Subcutaneous adipose tissue (tissue), 4 donors: ENCODE measurements around the gene PUDP. TPM values are rescaled to one million over a fixed set of nuclear protein-coding genes. Genes with fewer than 3 reads are reported as not detected.

Source experiments
- total RNA-seq, 4 donors: library from RNA; depleted of rRNA; stranded (reverse); fragments of >200 nt; gene quantifications; one replicate each; pipeline ENCODE4 v1.1.0, GENCODE V29; 2016
- TF ChIP-seq, protein P1 (sequence below): fragments of 450-650 bp; IDR thresholded peaks from one replicate; pipeline ENCODE4 v1.5.1; 2016; ENCODE audit warnings: low read depth, mild to moderate bottlenecking, control low read depth, antibody characterized with exemption, moderate library complexity

Gene PUDP
- total RNA-seq, 4 donors from 2014 or later: 7.9 to 23.3 (median 12.6) TPM

- TF ChIP-seq, protein P1, sequence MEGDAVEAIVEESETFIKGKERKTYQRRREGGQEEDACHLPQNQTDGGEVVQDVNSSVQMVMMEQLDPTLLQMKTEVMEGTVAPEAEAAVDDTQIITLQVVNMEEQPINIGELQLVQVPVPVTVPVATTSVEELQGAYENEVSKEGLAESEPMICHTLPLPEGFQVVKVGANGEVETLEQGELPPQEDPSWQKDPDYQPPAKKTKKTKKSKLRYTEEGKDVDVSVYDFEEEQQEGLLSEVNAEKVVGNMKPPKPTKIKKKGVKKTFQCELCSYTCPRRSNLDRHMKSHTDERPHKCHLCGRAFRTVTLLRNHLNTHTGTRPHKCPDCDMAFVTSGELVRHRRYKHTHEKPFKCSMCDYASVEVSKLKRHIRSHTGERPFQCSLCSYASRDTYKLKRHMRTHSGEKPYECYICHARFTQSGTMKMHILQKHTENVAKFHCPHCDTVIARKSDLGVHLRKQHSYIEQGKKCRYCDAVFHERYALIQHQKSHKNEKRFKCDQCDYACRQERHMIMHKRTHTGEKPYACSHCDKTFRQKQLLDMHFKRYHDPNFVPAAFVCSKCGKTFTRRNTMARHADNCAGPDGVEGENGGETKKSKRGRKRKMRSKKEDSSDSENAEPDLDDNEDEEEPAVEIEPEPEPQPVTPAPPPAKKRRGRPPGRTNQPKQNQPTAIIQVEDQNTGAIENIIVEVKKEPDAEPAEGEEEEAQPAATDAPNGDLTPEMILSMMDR: no peak
Observed at GRCh38 chrX:7117587-7117986, 30.4 kb downstream of the PUDP start.

- TF ChIP-seq, protein P1: no peak
Observed at GRCh38 chrX:7116081-7116480, 31.9 kb downstream of the PUDP start.

- TF ChIP-seq, protein P1: no peak
Observed at GRCh38 chrX:7115557-7115956, 32.4 kb downstream of the PUDP start.

- TF ChIP-seq, protein P1: no peak
Observed at GRCh38 chrX:7112071-7112470, 35.9 kb downstream of the PUDP start.

DNA sequence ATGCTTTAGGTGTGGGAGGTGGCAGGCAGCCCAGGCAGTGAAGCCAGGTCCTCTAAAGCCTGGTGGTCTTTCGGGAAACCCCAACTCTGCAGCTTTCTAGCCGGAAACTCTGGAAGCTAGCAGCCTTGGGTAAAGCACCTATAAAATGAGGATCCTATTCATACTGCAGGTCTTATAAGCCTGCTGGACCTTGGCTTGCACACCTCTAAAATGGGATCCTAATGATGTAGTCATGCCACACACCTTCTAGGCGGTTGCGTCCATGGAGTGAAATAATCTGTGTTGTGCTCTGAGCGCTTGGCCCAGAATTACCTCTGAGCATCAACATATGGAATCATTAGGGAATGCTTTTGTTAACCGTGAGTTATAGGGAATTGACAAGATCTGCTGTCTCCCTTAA is 36.4 kb downstream of the PUDP start:
- TF ChIP-seq, protein P1: no peak

DNA sequence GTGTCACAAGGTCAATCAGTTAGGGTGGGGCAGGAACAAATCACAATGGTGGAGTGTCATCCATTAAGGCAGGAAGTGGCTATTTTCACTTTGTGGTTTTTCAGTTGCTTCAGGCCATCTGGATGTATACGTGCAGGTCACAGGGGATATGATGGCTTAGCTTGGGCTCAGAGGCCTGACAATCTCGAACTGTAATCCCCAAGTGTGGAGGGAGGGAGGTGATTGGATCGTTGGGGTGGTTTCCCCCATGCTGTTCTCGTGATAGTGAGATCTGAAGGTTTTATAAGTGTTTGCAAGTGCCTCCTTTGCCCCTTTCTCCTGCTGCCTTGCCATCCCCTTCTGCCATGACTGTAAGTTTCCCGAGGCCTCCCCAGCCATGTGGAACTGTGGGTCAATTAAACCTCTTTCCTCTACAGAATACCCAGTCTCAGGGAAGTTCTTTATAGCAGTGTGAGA is 37.1 kb downstream of the PUDP start:
- TF ChIP-seq, protein P1: no peak

DNA sequence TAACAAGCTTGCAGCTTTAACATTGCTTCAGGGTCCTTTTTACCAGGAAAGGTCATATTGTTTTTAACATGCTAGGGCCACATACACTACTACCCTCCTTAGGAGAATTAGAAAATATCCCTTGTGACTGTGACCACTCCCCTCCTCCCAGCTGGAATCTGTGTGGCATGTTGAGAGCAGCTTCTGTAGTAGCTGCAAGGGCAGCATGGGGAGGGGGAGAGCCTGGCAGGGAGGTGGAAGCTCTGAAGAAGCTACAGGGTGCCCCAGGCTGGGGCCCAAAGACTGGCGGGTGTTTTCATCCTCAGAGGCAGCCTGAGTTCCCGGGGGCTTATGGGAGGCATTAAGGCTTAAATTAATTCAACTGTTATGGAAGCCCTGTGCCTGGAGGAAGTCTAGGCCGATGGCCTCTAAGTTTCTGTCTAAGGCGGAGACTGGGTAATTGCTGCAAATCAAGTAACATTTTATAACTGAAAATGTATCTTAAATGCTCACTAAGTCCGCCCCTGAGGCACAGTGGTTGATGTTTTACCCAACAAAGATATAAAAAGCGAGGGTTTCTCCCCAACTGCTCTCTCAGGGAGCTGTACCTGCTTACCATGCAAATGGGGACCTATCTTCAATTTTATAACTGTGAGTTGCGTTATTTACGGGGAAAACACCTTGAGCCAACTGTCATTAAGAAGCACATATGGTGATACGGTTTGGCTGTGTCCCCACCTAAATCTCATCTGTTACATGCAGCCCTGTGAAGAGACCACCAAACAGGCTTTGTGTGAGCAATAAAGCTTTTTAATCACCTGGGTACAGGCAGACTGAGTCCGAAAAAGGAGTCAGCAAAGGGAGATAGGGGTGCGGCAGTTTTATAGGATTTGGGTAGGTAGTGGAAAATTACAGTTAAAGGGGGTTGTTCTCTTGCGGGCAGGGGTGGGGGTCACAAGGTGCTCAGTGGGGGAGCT is 37.8 kb downstream of the PUDP start:
- TF ChIP-seq, protein P1: no peak
